ENCODE measurements around the gene BANP. TPM values are rescaled to one million over a fixed set of nuclear protein-coding genes. Genes with fewer than 3 reads are reported as not detected.

Gene BANP
- total RNA-seq, 4 donors from 2014 or later: 7.4 to 45.5 (median 20.3) TPM

DNA sequence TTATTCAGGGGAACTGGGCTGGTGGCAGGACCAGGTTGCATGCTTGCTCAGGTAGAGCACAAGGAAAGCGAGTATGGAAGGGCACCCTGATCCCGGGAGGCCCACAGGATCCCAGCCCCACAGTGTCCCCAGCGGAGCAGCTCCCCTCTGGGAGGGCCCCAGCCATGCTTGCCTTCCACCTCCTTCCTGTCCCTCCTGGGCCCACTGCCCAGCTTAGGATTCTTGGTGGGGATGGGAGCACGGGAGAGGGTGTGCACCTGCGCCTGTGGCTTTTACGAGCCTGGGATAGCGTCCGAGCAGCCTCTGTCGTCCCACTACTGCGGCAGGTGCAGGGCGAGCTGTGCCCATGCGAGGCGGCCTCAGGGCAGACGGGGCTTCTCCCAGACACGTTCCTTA, 114.5 kb downstream of the BANP start:
- peaks cover 5 to 10% of the 10 kb centered on the region in 2 donors for H3K4me1 ChIP-seq
- no peak overlapping the region for H3K27ac ChIP-seq
- H3K27me3 ChIP-seq: no peaks in the 10 kb centered on the region
- TF ChIP-seq CTCF (IDR thresholded peaks at IDR 0.05): no peak
- TF ChIP-seq POLR2A (IDR thresholded peaks at IDR 0.05): no peak
- DNase-seq: no peak
- H3K4me3 ChIP-seq: no peak overlapping the region
- intact Hi-C loops (cut with DNase I; ENCODE audit: low total_unique reads): no loop called here
- no peaks in the 10 kb centered on the region for H3K9me3 ChIP-seq
- no peaks in the 10 kb centered on the region for H3K36me3 ChIP-seq

DNA sequence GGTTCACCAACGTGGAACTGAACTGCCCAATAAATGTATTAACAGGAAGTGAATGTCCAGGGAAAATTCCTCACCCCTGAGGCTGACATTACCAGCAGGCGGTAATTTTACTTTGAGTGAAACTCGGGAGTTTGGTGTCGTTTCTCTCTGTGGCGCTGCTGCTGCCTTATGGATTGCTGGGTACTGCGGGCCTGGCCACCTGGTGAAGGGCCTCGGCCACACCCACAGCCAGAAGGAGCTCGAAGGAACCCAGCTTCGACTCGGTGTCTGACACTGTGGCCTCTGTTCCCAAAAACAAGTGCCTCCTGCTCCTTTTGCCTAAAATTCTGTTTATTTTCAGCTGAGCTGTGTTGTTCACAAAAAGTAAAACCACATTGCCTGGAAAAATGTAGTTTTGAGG, 115.0 kb downstream of the BANP start:
- no peaks in the 10 kb centered on the region for H3K36me3 ChIP-seq

GRCh38 chr16:88066680-88067529, 115.7 kb downstream of the BANP start:
- peaks cover 5 to 10% of the 10 kb centered on the region in 2 donors for H3K4me1 ChIP-seq
- intact Hi-C loops (cut with DNase I; ENCODE audit: low total_unique reads): no loop called here
- no peak for DNase-seq

More for the DNA sequence above, 115.0 kb downstream of the BANP start:
- TF ChIP-seq CTCF (IDR thresholded peaks at IDR 0.05): no peak
- no peak for TF ChIP-seq POLR2A (IDR thresholded peaks at IDR 0.05)
- Histone ChIP-seq H3K27ac (no peak overlapping the region), H3K4me3 (no peak overlapping the region), H3K9me3 (no peaks in the 10 kb centered on the region), H3K4me1 (peaks cover 5 to 10% of the 10 kb centered on the region in 2 donors), H3K27me3 (no peaks in the 10 kb centered on the region)
- intact Hi-C loops (cut with DNase I; ENCODE audit: low total_unique reads): no loop called here
- no peak for DNase-seq

DNA sequence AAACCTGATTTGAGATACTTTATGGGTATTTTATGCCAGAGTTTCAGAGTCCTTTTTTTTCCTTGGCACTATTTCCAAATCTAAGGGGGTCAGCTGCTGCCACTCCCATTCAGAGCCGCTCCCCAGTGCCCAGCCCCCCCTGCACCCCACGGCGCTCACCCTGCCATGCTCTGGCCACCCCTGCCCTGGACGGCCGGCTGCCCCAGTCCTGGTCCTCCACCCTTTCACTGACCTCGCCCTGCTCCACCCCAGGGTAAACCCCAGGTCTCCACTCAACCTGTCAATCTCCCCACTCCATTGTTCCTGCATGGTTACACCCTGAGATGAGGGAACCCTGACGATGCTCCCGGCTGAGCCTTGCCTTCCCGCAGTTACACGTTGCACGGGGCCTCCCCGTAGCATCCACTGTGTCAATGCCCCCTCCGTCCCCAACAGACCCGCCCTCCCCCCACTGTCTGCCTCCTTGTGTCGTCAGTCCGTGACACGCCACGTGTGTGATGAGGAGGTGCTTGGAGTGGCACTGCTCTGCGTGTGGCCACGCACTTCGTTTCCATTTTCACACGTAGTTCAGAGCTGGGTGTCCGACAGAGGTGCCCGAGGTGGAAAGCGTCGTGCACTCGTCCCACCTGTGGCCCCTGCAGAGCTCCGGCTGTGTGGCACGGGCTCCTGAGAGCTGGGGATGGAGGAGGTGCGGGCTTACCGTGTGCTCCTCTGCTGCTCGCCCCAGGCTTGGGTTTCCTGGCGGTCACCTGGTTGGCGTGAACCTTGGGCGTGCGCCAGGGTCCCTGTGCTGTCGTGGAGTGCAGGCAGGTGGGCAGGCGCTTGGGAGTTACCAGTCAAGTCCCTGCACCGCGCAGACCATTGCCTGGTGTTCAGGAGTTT, 116.5 kb downstream of the BANP start:
- Histone ChIP-seq H3K27ac (no peak overlapping the region), H3K36me3 (no peaks in the 10 kb centered on the region), H3K9me3 (no peaks in the 10 kb centered on the region), H3K4me1 (peaks cover 2 to 4% of the 10 kb centered on the region in 2 donors), H3K27me3 (no peaks in the 10 kb centered on the region), H3K4me3 (no peak overlapping the region)
- no peak for TF ChIP-seq POLR2A (IDR thresholded peaks at IDR 0.05)
- no peak for TF ChIP-seq CTCF (IDR thresholded peaks at IDR 0.05)
- intact Hi-C loops (cut with DNase I; ENCODE audit: low total_unique reads): no loop called here
- no peak for DNase-seq

More at GRCh38 chr16:88066680-88067529, 115.7 kb downstream of the BANP start:
- no peaks in the 10 kb centered on the region for H3K36me3 ChIP-seq
- no peaks in the 10 kb centered on the region for H3K9me3 ChIP-seq
- TF ChIP-seq POLR2A (IDR thresholded peaks at IDR 0.05): no peak
- TF ChIP-seq CTCF (IDR thresholded peaks at IDR 0.05): no peak
- H3K27ac ChIP-seq: no peak overlapping the region
- no peaks in the 10 kb centered on the region for H3K27me3 ChIP-seq
- H3K4me3 ChIP-seq: no peak overlapping the region
